ENCODE results near the gene EPB41L3. TPM values are rescaled to one million over a fixed set of nuclear protein-coding genes. Genes with fewer than 3 reads are reported as not detected.

Gene EPB41L3
- total RNA-seq, 1 donor from 2014 or later = 1.6 TPM

Other genes with a start within 250 kb of the EPB41L3 start
- gene ZBTB14, start 248.3 kb downstream of the EPB41L3 start, total RNA-seq = 19.2 and 20.2 TPM in 2 replicates

Measured in activated T-helper 2 cell treated with anti-CD3 and anti-CD28 coated beads, Interferon-gamma antibody, Interleukin-2, Interleukin-4, amounts not matched to agents 10 μg/mL and 5 μg/mL and 100 μg/mL, durations not matched to agents 14 hours and 24 hours and 36 hours (primary cell).